ENCODE data around the gene CFDP1. TPM values are rescaled to one million over a fixed set of nuclear protein-coding genes. Genes with fewer than 3 reads are reported as not detected.

CFDP1 gene
- total RNA-seq, 1 donor = 41.3 TPM

- H4K20me1 ChIP-seq (ENCODE audit: insufficient read depth, low read length) = peaks cover 34% of the 10 kb centered on the region
- H3K9me3 ChIP-seq (ENCODE audit: low read depth, low read length) = no peaks in the 10 kb centered on the region
- no peak overlapping the region for H2AFZ ChIP-seq (ENCODE audit: low read length)
- H3K27ac ChIP-seq (ENCODE audit: low read depth, low read length) = no peak overlapping the region
- H3K4me2 ChIP-seq (ENCODE audit: insufficient read depth, low read length) = no peak overlapping the region
- H3K36me3 ChIP-seq (ENCODE audit: insufficient read depth, low read length) = no peaks in the 10 kb centered on the region
- peaks cover 85% of the 10 kb centered on the region for H3K79me2 ChIP-seq (ENCODE audit: insufficient read depth, low read length)
- TF ChIP-seq CTCF (IDR thresholded peaks at IDR 0.05; ENCODE audit: extremely low read depth, low read depth, low read length) = no peak
- H3K4me1 ChIP-seq (ENCODE audit: insufficient read depth, low read length) = no peaks in the 10 kb centered on the region
- H3K4me3 ChIP-seq (ENCODE audit: insufficient read depth, low read length) = no peak overlapping the region
- H3K27me3 ChIP-seq (ENCODE audit: insufficient read depth, low read length) = no peaks in the 10 kb centered on the region
- no peak for DNase-seq (ENCODE audit: insufficient read length, low spot score, missing footprints)
Measured at GRCh38 chr16:75455677-75456076, 22.4 kb upstream of the CFDP1 start.

GRCh38 chr16:75452464-75453190, 19.3 kb upstream of the CFDP1 start:
- H3K79me2 ChIP-seq (ENCODE audit: insufficient read depth, low read length) = peaks cover 58% of the 10 kb centered on the region
- H3K4me2 ChIP-seq (ENCODE audit: insufficient read depth, low read length) = no peak overlapping the region
- no peaks in the 10 kb centered on the region for H3K9me3 ChIP-seq (ENCODE audit: low read depth, low read length)
- no peaks in the 10 kb centered on the region for H3K4me1 ChIP-seq (ENCODE audit: insufficient read depth, low read length)
- peaks cover 7% of the 10 kb centered on the region for H3K36me3 ChIP-seq (ENCODE audit: insufficient read depth, low read length)
- H4K20me1 ChIP-seq (ENCODE audit: insufficient read depth, low read length) = peaks cover 26% of the 10 kb centered on the region
- H2AFZ ChIP-seq (ENCODE audit: low read length) = no peak overlapping the region
- H3K27ac ChIP-seq (ENCODE audit: low read depth, low read length) = no peak overlapping the region
- no peak overlapping the region for H3K4me3 ChIP-seq (ENCODE audit: insufficient read depth, low read length)
- no peak for TF ChIP-seq CTCF (IDR thresholded peaks at IDR 0.05; ENCODE audit: extremely low read depth, low read depth, low read length)
- DNase-seq (ENCODE audit: insufficient read length, low spot score, missing footprints) = no peak
- H3K27me3 ChIP-seq (ENCODE audit: insufficient read depth, low read length) = no peaks in the 10 kb centered on the region

GRCh38 chr16:75446416-75446815, 13.1 kb upstream of the CFDP1 start:
- no peak for DNase-seq (ENCODE audit: insufficient read length, low spot score, missing footprints)
- Histone ChIP-seq H4K20me1 (ENCODE audit: insufficient read depth, low read length) (no peaks in the 10 kb centered on the region), H3K27ac (ENCODE audit: low read depth, low read length) (no peak overlapping the region), H3K36me3 (ENCODE audit: insufficient read depth, low read length) (peaks cover 7% of the 10 kb centered on the region), H3K4me2 (ENCODE audit: insufficient read depth, low read length) (no peak overlapping the region), H3K9me3 (ENCODE audit: low read depth, low read length) (no peaks in the 10 kb centered on the region), H2AFZ (ENCODE audit: low read length) (no peak overlapping the region), H3K79me2 (ENCODE audit: insufficient read depth, low read length) (peaks cover 7% of the 10 kb centered on the region), H3K4me3 (ENCODE audit: insufficient read depth, low read length) (no peak overlapping the region), H3K4me1 (ENCODE audit: insufficient read depth, low read length) (no peaks in the 10 kb centered on the region), H3K27me3 (ENCODE audit: insufficient read depth, low read length) (no peaks in the 10 kb centered on the region)
- no peak for TF ChIP-seq CTCF (IDR thresholded peaks at IDR 0.05; ENCODE audit: extremely low read depth, low read depth, low read length)

GRCh38 chr16:75445298-75445697, 12.0 kb upstream of the CFDP1 start:
- no peak for TF ChIP-seq CTCF (IDR thresholded peaks at IDR 0.05; ENCODE audit: extremely low read depth, low read depth, low read length)
- Histone ChIP-seq H3K4me2 (ENCODE audit: insufficient read depth, low read length) (no peak overlapping the region), H4K20me1 (ENCODE audit: insufficient read depth, low read length) (no peaks in the 10 kb centered on the region), H3K79me2 (ENCODE audit: insufficient read depth, low read length) (peaks cover 2% of the 10 kb centered on the region), H3K36me3 (ENCODE audit: insufficient read depth, low read length) (peaks cover 5% of the 10 kb centered on the region), H3K27ac (ENCODE audit: low read depth, low read length) (no peak overlapping the region), H3K9me3 (ENCODE audit: low read depth, low read length) (no peaks in the 10 kb centered on the region), H2AFZ (ENCODE audit: low read length) (no peak overlapping the region), H3K4me1 (ENCODE audit: insufficient read depth, low read length) (no peaks in the 10 kb centered on the region), H3K27me3 (ENCODE audit: insufficient read depth, low read length) (no peaks in the 10 kb centered on the region), H3K4me3 (ENCODE audit: insufficient read depth, low read length) (no peak overlapping the region)
- no peak for DNase-seq (ENCODE audit: insufficient read length, low spot score, missing footprints)

Measured in osteoblast (primary cell).